Kidney glomerular epithelial cell (primary cell): Measurements from ENCODE around the gene SLC18A3.

ENCODE experiments used
- DNase-seq: peaks from one replicate; lab custom pipeline; 2025; lab: John Stamatoyannopoulos, UW

SLC18A3 gene

GRCh38 chr10:49610114-49610457, at the start of gene SLC18A3:
TSS of gene SLC18A3 (plus strand) at chr10:49610310. CDS start at chr10:49610741, 431 bp downstream.
- no peak for DNase-seq

- DNase-seq: no peak
Observed at GRCh38 chr10:49560526-49560925, 49.6 kb upstream of the SLC18A3 start.

GRCh38 chr10:49562893-49563292, 47.2 kb upstream of the SLC18A3 start:
- DNase-seq: no peak

- no peak for DNase-seq
Observed at GRCh38 chr10:49564461-49565009, 45.6 kb upstream of the SLC18A3 start.

- no peak for DNase-seq
Observed at GRCh38 chr10:49567810-49568209, 42.3 kb upstream of the SLC18A3 start.

- no peak for DNase-seq
Observed at GRCh38 chr10:49568235-49568634, 41.9 kb upstream of the SLC18A3 start.

GRCh38 chr10:49569031-49569631, 41.0 kb upstream of the SLC18A3 start:
- no peak for DNase-seq

- DNase-seq: no peak
Observed at GRCh38 chr10:49571388-49571787, 38.7 kb upstream of the SLC18A3 start.

GRCh38 chr10:49572594-49573114, 37.5 kb upstream of the SLC18A3 start:
- no peak for DNase-seq

- DNase-seq: no peak
Observed at GRCh38 chr10:49575489-49576072, 34.5 kb upstream of the SLC18A3 start.

- DNase-seq: no peak
Observed at GRCh38 chr10:49577182-49577925, 32.8 kb upstream of the SLC18A3 start.

- DNase-seq: no peak
Observed at GRCh38 chr10:49578392-49578791, 31.7 kb upstream of the SLC18A3 start.

GRCh38 chr10:49579621-49580020, 30.5 kb upstream of the SLC18A3 start:
- no peak for DNase-seq

GRCh38 chr10:49585387-49585786, 24.7 kb upstream of the SLC18A3 start:
- DNase-seq: peak; percentile 9

GRCh38 chr10:49587981-49588380, 22.1 kb upstream of the SLC18A3 start:
- DNase-seq: no peak

- peak; percentile 18 for DNase-seq
Observed at GRCh38 chr10:49592726-49593563, 17.2 kb upstream of the SLC18A3 start.

- no peak for DNase-seq
Observed at GRCh38 chr10:49593564-49593875, 16.6 kb upstream of the SLC18A3 start.

GRCh38 chr10:49593998-49594397, 16.1 kb upstream of the SLC18A3 start:
- no peak for DNase-seq

- peak; percentile 60 for DNase-seq
Observed at GRCh38 chr10:49594594-49594993, 15.5 kb upstream of the SLC18A3 start.

GRCh38 chr10:49595003-49595712, 15.0 kb upstream of the SLC18A3 start:
- DNase-seq: no peak

GRCh38 chr10:49595713-49596492, 14.2 kb upstream of the SLC18A3 start:
- DNase-seq: no peak
